HepG2 (cell line): ENCODE data around the gene MTFP1. TPM values are rescaled to one million over a fixed set of nuclear protein-coding genes. Genes with fewer than 3 reads are reported as not detected.
A peak's percentile ranks its signal among the peaks of the same experiment; 100 is the strongest.

Experiments used
- ARID2 ChIP-seq: sonication (generic); formaldehyde crosslinking; IDR thresholded peaks from 2 replicates; pipeline ENCODE4 v1.8.1; 2022; ENCODE audit warnings: mild to moderate bottlenecking, missing genetic modification reagents, borderline replicate concordance
- CENPX ChIP-seq: sonication (generic); formaldehyde crosslinking; IDR thresholded peaks from 2 replicates; pipeline ENCODE4 v1.9.0; 2021; ENCODE audit warnings: mild to moderate bottlenecking, missing genetic modification reagents, moderate library complexity
- DZIP1 ChIP-seq: sonication (generic); formaldehyde crosslinking; IDR thresholded peaks from 2 replicates; pipeline ENCODE4 v1.5.0; 2020; ENCODE audit warnings: mild to moderate bottlenecking, missing genetic modification reagents
- EP300 ChIP-seq, 3 experiments: sonication (generic) in 1 of 3; formaldehyde crosslinking in 1 of 3; IDR thresholded peaks; 2 replicates each; pipeline versions ENCODE4 v1.5.1 to v1.6.1; 2011 to 2020; ENCODE audit warnings: low read depth in 2 of 3, low read length in 2 of 3, borderline replicate concordance in 1 of 3, improper control_type of control experiment in 1 of 3, mild to moderate bottlenecking in 1 of 3, missing genetic modification reagents in 1 of 3, moderate library complexity in 1 of 3
- JUND ChIP-seq: sonication (generic); formaldehyde crosslinking; IDR thresholded peaks from 2 replicates; pipeline ENCODE4 v1.8.0; 2022; ENCODE audit warnings: mild to moderate bottlenecking, missing genetic modification reagents
- KAT2B ChIP-seq: fragments of 150-350 bp; IDR thresholded peaks from 2 replicates; pipeline ENCODE4 v1.6.1; 2014; ENCODE audit warnings: low read depth, low read length, borderline replicate concordance
- KDM5A ChIP-seq: fragments of 200-600 bp; sonication (generic); IDR thresholded peaks from 2 replicates; pipeline ENCODE4 v1.7.0; 2018; ENCODE audit warnings: antibody characterized with exemption, mild to moderate bottlenecking, low read length, borderline replicate concordance
- MED8 ChIP-seq: sonication (generic); formaldehyde crosslinking; IDR thresholded peaks from 2 replicates; pipeline ENCODE4 v1.8.1; 2023; ENCODE audit warnings: mild to moderate bottlenecking, missing genetic modification reagents; ENCODE audit not compliant: insufficient replicate concordance
- TCF12 ChIP-seq, 2 experiments: fragments of 450-650 bp in 1 of 2; sonication (generic) in 1 of 2; formaldehyde crosslinking in 1 of 2; IDR thresholded peaks; 2 replicates each; pipeline versions ENCODE4 v1.6.1 to v1.8.0; 2017 to 2022; ENCODE audit warnings: antibody characterized with exemption in 1 of 2, mild to moderate bottlenecking in 1 of 2, missing genetic modification reagents in 1 of 2, moderate library complexity in 1 of 2
- ZBTB26 ChIP-seq: IDR thresholded peaks from 2 replicates; pipeline ENCODE4 v1.6.1; 2016; ENCODE audit warnings: missing compliant biosample characterization, missing genetic modification reagents, borderline replicate concordance
- ZBTB7B ChIP-seq: sonication (generic); formaldehyde crosslinking; IDR thresholded peaks from 2 replicates; pipeline ENCODE4 v1.4.0; 2020; ENCODE audit warnings: missing genetic modification reagents
- ZNF263 ChIP-seq: sonication (generic); formaldehyde crosslinking; IDR thresholded peaks from 2 replicates; pipeline ENCODE4 v1.4.0; 2020; ENCODE audit warnings: missing genetic modification reagents
- ZNF513 ChIP-seq: sonication (generic); formaldehyde crosslinking; conservative IDR thresholded peaks from 2 replicates; pipeline ENCODE4 v1.5.0; 2020; ENCODE audit warnings: missing genetic modification reagents
- ZNF567 ChIP-seq: sonication (generic); formaldehyde crosslinking; IDR thresholded peaks from 2 replicates; pipeline ENCODE4 v1.8.1; 2023; ENCODE audit warnings: mild to moderate bottlenecking, missing genetic modification reagents, borderline replicate concordance
- ZNF614 ChIP-seq: IDR thresholded peaks from 2 replicates; pipeline ENCODE4 v1.6.1; 2018; ENCODE audit warnings: missing biosample characterization, missing genetic modification reagents, inconsistent platforms, borderline replicate concordance
- ZNF687 ChIP-seq: sonication (generic); formaldehyde crosslinking; IDR thresholded peaks from 2 replicates; pipeline ENCODE4 v1.5.1; 2020; ENCODE audit warnings: mild to moderate bottlenecking, missing genetic modification reagents, moderate library complexity
- polyA plus RNA-seq, 8 experiments: library from polyadenylated mRNA; depleted of rRNA in 3 of 8; stranded (reverse) in 7 of 8; unstranded in 1 of 8; fragments of >200 nt; fragmentation: Illumina TruSeq in 4 of 8; extraction: Trizol in 4 of 8; gene quantifications; 2 replicates each; pipeline versions ENCODE4 v1.2.1 to v1.2.3, GENCODE V29; 2011 to 2016; ENCODE audit warnings: low read depth in 4 of 8, missing spikeins in 1 of 8, mixed read lengths in 1 of 8; ENCODE audit not compliant: insufficient read depth in 1 of 8
- total RNA-seq, 5 experiments: library from RNA; depleted of rRNA; stranded (reverse); fragments of >200 nt; fragmentation: Illumina TruSeq; extraction: Trizol; gene quantifications; 2 replicates each; pipeline ENCODE4 v1.2.3, GENCODE V29; 2016; ENCODE audit warnings: low read depth in 1 of 5

The MTFP1 gene
- total and polyA plus RNA-seq, 2 of the 13 experiments (the other 11 are each of a cell fraction or from before 2014, with no cell fraction given): 29.5 to 45.6 TPM

- TF ChIP-seq ARID2 (CRISPR knock-in tag) (peak; percentile 50; the same call in 1 of the 2 replicates), DZIP1 (peak; percentile 82; the same call in 1 of the 2 replicates), CENPX (CRISPR knock-in tag) (no peak), ZNF513 (CRISPR knock-in tag) (no peak), TCF12 (IDR thresholded peaks at IDR 0.05) (no peak), TCF12 (CRISPR knock-in tag; IDR thresholded peaks at IDR 0.05) (peak; percentile 87), ZNF614 (CRISPR knock-in tag) (no peak), JUND (no peak), KDM5A (peak; percentile 58; the same call in 1 of the 2 replicates), ZBTB7B (CRISPR knock-in tag) (peak; percentile 14; the same call in 1 of the 2 replicates), ZBTB26 (CRISPR knock-in tag) (no peak; the same call in 1 of the 2 replicates), ZNF263 (CRISPR knock-in tag) (no peak), ZNF567 (CRISPR knock-in tag) (no peak; the same call in 1 of the 2 replicates), ZNF687 (peak; percentile 97), EP300 (IDR thresholded peaks at IDR 0.05; ENCODE audit: low read depth in 2 of 2, low read length in 2 of 2) (no peak), EP300 (CRISPR knock-in tag; IDR thresholded peaks at IDR 0.05; ENCODE audit: borderline replicate concordance) (no peak), KAT2B (no peak), MED8 (CRISPR knock-in tag) (no peak)
These were observed 2.1 kb upstream of the MTFP1 start (continued) for GRCh38 chr22:30423301-30423958.
